ENCODE data around the gene CORO6.

DNA sequence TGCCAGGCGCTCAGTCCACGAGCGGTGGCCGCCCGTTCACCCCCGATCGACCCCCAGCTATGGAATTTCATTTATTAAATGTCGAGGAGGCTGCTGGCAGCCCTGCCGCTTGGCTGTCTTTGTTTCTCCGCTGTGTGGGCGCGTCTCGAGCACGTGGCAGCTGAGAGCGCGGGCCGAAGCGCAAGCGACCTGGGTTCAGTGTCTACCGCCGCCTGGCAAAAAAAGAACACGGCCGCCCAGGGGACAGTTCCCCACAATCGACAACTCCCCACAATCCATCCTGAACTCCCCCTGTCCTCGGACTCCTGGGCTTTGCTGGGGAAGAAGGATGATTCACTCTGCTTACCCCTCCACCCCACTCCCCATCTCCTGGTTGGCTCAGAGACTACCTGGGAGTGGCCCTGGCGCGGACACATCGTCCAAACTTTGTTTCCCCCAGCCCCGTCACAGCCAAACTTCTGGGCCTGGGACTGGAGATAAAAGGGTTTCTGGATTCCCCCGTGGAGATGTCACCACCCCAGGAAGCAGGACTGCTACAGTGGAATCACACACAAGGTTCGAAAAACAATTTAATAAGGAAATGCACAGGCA, 31.5 kb downstream of the CORO6 start:
- TF ChIP-seq, protein P1, sequence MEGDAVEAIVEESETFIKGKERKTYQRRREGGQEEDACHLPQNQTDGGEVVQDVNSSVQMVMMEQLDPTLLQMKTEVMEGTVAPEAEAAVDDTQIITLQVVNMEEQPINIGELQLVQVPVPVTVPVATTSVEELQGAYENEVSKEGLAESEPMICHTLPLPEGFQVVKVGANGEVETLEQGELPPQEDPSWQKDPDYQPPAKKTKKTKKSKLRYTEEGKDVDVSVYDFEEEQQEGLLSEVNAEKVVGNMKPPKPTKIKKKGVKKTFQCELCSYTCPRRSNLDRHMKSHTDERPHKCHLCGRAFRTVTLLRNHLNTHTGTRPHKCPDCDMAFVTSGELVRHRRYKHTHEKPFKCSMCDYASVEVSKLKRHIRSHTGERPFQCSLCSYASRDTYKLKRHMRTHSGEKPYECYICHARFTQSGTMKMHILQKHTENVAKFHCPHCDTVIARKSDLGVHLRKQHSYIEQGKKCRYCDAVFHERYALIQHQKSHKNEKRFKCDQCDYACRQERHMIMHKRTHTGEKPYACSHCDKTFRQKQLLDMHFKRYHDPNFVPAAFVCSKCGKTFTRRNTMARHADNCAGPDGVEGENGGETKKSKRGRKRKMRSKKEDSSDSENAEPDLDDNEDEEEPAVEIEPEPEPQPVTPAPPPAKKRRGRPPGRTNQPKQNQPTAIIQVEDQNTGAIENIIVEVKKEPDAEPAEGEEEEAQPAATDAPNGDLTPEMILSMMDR (IDR thresholded peaks at IDR 0.05) = no peak
- TF ChIP-seq POLR2A (IDR thresholded peaks at IDR 0.05) = no peak
